ENCODE measurements around the gene CACNA2D4.

DNA sequence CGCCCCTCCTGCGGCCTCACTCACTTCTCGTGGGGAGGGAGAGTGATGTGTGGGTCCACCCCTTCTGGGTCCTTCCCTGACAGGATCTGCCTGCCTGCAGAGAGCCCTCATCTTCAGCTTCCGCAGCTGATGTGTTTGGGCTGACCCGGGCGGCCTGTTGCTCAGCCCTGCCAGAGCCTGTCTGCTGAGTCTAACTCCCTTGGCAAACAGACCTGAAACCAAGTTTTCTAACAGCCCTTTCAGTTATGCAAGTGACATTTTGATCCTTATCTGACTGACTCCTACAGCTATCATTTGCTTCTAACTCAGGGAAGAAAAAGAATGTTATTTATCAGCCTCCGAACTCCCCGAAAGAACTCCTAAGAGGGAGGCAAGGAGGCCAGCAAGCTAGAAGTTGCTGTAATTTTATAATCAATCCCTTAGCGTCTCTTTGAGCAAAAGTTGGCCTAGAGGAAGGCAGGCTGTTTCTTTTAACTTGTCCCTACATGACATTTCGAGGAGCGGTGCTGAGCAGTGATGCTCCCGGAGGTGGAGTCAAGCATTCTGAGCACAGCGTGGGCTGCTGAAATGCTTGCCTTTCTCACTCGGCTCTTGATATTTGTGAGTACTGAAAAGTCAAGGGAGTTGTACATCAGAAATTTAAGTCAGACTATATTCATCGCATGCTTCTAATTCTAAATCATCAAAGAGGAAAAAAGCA lies 31.5 kb upstream of the CACNA2D4 start:
- TF ChIP-seq, protein P1, sequence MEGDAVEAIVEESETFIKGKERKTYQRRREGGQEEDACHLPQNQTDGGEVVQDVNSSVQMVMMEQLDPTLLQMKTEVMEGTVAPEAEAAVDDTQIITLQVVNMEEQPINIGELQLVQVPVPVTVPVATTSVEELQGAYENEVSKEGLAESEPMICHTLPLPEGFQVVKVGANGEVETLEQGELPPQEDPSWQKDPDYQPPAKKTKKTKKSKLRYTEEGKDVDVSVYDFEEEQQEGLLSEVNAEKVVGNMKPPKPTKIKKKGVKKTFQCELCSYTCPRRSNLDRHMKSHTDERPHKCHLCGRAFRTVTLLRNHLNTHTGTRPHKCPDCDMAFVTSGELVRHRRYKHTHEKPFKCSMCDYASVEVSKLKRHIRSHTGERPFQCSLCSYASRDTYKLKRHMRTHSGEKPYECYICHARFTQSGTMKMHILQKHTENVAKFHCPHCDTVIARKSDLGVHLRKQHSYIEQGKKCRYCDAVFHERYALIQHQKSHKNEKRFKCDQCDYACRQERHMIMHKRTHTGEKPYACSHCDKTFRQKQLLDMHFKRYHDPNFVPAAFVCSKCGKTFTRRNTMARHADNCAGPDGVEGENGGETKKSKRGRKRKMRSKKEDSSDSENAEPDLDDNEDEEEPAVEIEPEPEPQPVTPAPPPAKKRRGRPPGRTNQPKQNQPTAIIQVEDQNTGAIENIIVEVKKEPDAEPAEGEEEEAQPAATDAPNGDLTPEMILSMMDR (conservative IDR thresholded peaks at IDR 0.05): no peak
- no peak for TF ChIP-seq ZFX (IDR thresholded peaks at IDR 0.05)
